GM12878 (cell line): ENCODE measurements around the gene ECHDC1. TPM values are rescaled to one million over a fixed set of nuclear protein-coding genes. Genes with fewer than 3 reads are reported as not detected.

Experiments
- ATAC-seq: fragments of 200-7000 bp; cut with Tn5 transposase; 3 replicates; pipeline ENCODE4 v1.9.1; 2020; ENCODE audit warnings: mild to moderate bottlenecking, moderate library complexity
- BruUV-seq: library from RNA; stranded (reverse); fragments of 400-500 nt; replicated peaks from 2 replicates; lab custom pipeline; 2021; lab: Mats Ljungman, UMichigan
- CTCF ChIA-PET: fragments of 300-600 bp; sonication (Branson Sonifier 250); formaldehyde crosslinking; extraction: SDS; loops from one replicate; lab custom pipeline; 2021; ENCODE audit warnings: inconsistent platforms; lab: Yijun Ruan, JAX
- POLR2A ChIA-PET: fragments of 350-600 bp; formaldehyde crosslinking; extraction: SDS; loops from one replicate; lab custom pipeline; 2021; ENCODE audit warnings: inconsistent platforms; lab: Charles Lee
- RAD21 ChIA-PET: fragments of 300-600 bp; sonication (Branson Sonifier 250); formaldehyde crosslinking; loops from one replicate; lab custom pipeline; 2023; ENCODE audit warnings: antibody characterized with exemption; ENCODE audit not compliant: unreplicated experiment; lab: Charles Lee
- SMC1A ChIA-PET: fragments of 300-600 bp; sonication (Branson Sonifier 250); formaldehyde crosslinking; loops from one replicate; lab custom pipeline; 2023; ENCODE audit not compliant: unreplicated experiment, uncharacterized antibody; lab: Charles Lee
- DNase-seq: peaks from one replicate; pipeline ENCODE4 v3.0.0-alpha.2; 2011; ENCODE audit warnings: low read depth, low spot score
- FAIRE-seq: peaks from 3 replicates; lab custom pipeline; 2011; peaks lifted over from hg19 to GRCh38; lab: Jason Lieb, UNC
- H2AFZ ChIP-seq: 2 replicates; pipeline ENCODE4 v1.6.0; 2011; ENCODE audit warnings: low read depth, low read length, control low read depth; ENCODE audit not compliant: control insufficient read depth
- H3K27ac ChIP-seq: 2 replicates; pipeline ENCODE4 v1.5.1; 2011; ENCODE audit warnings: control low read depth; ENCODE audit not compliant: control insufficient read depth, insufficient read depth
- H3K27me3 ChIP-seq, 2 experiments: replicated peaks in 1 of 2; 2 replicates each; pipeline versions ENCODE4 v1.6.0 to v1.6.1; 2011; ENCODE audit warnings: low read length in 1 of 2; ENCODE audit not compliant: control insufficient read depth in 2 of 2, insufficient read depth in 2 of 2
- H3K36me3 ChIP-seq, 2 experiments: 2 replicates each; pipeline ENCODE4 v1.5.1; 2011; ENCODE audit warnings: low read length in 1 of 2; ENCODE audit not compliant: control insufficient read depth in 2 of 2, insufficient read depth in 2 of 2
- H3K4me1 ChIP-seq: 2 replicates; pipeline ENCODE4 v1.6.1; 2011; ENCODE audit warnings: mild to moderate bottlenecking, low read length, moderate library complexity, mixed read lengths; ENCODE audit not compliant: control insufficient read depth, insufficient read depth
- H3K4me2 ChIP-seq: 2 replicates; pipeline ENCODE4 v1.6.0; 2011; ENCODE audit warnings: control low read depth; ENCODE audit not compliant: control insufficient read depth, insufficient read depth
- H3K4me3 ChIP-seq: fragments of 200-600 bp; sonication (generic); 2 replicates; pipeline ENCODE4 v1.5.1; 2016
- H3K79me2 ChIP-seq: 2 replicates; pipeline ENCODE4 v1.6.0; 2011; ENCODE audit warnings: low read length; ENCODE audit not compliant: control insufficient read depth, insufficient read depth
- H3K9ac ChIP-seq: 2 replicates; pipeline ENCODE4 v1.8.0; 2011; ENCODE audit warnings: low read length, control low read depth, mixed read lengths; ENCODE audit not compliant: control insufficient read depth, insufficient read depth
- H3K9me3 ChIP-seq: replicated peaks from 3 replicates; pipeline ENCODE4 v1.5.1; 2011; ENCODE audit warnings: mild to moderate bottlenecking, low read length; ENCODE audit not compliant: control insufficient read depth, insufficient read depth
- H4K20me1 ChIP-seq: 2 replicates; pipeline ENCODE4 v1.6.0; 2011; ENCODE audit not compliant: control insufficient read depth, insufficient read depth
- CBFB ChIP-seq: IDR thresholded peaks from 2 replicates; pipeline ENCODE4 v1.6.1; 2016; ENCODE audit warnings: antibody characterized with exemption, low read depth
- ESRRA ChIP-seq: IDR thresholded peaks from 2 replicates; pipeline ENCODE4 v1.6.1; 2012; ENCODE audit warnings: mild to moderate bottlenecking, low read length, improper control_type of control experiment
- MEF2A ChIP-seq: IDR thresholded peaks from 2 replicates; pipeline ENCODE4 v1.6.1; 2011; ENCODE audit warnings: low read depth, mild to moderate bottlenecking, low read length, moderate library complexity; ENCODE audit not compliant: insufficient read depth
- SIX5 ChIP-seq: IDR thresholded peaks from 2 replicates; pipeline ENCODE4 v1.6.1; 2011; ENCODE audit warnings: mild to moderate bottlenecking, low read depth, low read length, moderate library complexity; ENCODE audit not compliant: severe bottlenecking
- SUPT20H ChIP-seq: IDR thresholded peaks from 2 replicates; pipeline ENCODE4 v1.6.1; 2011; ENCODE audit warnings: low read depth, mild to moderate bottlenecking, low read length, moderate library complexity, borderline replicate concordance; ENCODE audit not compliant: control insufficient read depth
- ZZZ3 ChIP-seq: IDR thresholded peaks from 2 replicates; pipeline ENCODE4 v1.6.1; 2011; ENCODE audit warnings: low read depth; ENCODE audit not compliant: control insufficient read depth, insufficient read length
- WGBS: methylation state at CpG from one replicate; pipeline ENCODE4 v1.1.6; 2016; ENCODE audit warnings: low lambda C conversion rate; ENCODE audit not compliant: insufficient replicate concordance, insufficient coverage; ENCODE audit errors: missing lambda C conversion rate; 5-methylcytosine and 5-hydroxymethylcytosine counted together
- in situ Hi-C: fragments of 300-500 bp; cut with MboI; formaldehyde crosslinking; loops from 9 replicates; pipeline ENCODE4 v1.14.3; 2018; ENCODE audit warnings: mixed read lengths
- intact Hi-C: fragments of 100-400 bp; cut with micrococcal nuclease; formaldehyde crosslinking; loops from one replicate; pipeline ENCODE4 v1.14.2; 2022; ENCODE audit not compliant: unreplicated experiment
- polyA plus RNA-seq, 11 experiments: library from polyadenylated mRNA; depleted of rRNA in 4 of 11; unstranded in 6 of 11; stranded (reverse) in 5 of 11; fragments of >200 nt; fragmentation: Nextera tagmentation in 4 of 11; fragmentation: Illumina TruSeq in 1 of 11; extraction: Ambion mirVana in 4 of 11; extraction: Trizol in 1 of 11; gene quantifications; 1 replicate in 1 of 11; 2 replicates in 10 of 11; pipeline versions ENCODE4 v1.2.1 to v1.2.3, GENCODE V29; 2011 to 2016; ENCODE audit warnings: inconsistent platforms in 2 of 11, missing spikeins in 2 of 11, low read depth in 1 of 11
- total RNA-seq, 4 experiments: library from RNA; depleted of rRNA in 3 of 4; stranded (reverse); fragments of >200 nt in 3 of 4; fragmentation: Illumina TruSeq in 1 of 4; extraction: Trizol in 1 of 4; gene quantifications; 2 replicates each; pipeline versions ENCODE4 v1.2.1 to v1.2.3, GENCODE V29; 2013 to 2021
- TF ChIP-seq, protein P1 (sequence below): fragments of 450-650 bp; IDR thresholded peaks from 2 replicates; pipeline ENCODE4 v1.6.1; 2017; ENCODE audit warnings: low read depth, mild to moderate bottlenecking, moderate library complexity

The ECHDC1 gene
- total and polyA plus RNA-seq, 10 of the 15 experiments (the other 5 are each of a cell fraction or from before 2014, with no cell fraction given), result 46.2 to 111 (median 70.7) TPM

DNA sequence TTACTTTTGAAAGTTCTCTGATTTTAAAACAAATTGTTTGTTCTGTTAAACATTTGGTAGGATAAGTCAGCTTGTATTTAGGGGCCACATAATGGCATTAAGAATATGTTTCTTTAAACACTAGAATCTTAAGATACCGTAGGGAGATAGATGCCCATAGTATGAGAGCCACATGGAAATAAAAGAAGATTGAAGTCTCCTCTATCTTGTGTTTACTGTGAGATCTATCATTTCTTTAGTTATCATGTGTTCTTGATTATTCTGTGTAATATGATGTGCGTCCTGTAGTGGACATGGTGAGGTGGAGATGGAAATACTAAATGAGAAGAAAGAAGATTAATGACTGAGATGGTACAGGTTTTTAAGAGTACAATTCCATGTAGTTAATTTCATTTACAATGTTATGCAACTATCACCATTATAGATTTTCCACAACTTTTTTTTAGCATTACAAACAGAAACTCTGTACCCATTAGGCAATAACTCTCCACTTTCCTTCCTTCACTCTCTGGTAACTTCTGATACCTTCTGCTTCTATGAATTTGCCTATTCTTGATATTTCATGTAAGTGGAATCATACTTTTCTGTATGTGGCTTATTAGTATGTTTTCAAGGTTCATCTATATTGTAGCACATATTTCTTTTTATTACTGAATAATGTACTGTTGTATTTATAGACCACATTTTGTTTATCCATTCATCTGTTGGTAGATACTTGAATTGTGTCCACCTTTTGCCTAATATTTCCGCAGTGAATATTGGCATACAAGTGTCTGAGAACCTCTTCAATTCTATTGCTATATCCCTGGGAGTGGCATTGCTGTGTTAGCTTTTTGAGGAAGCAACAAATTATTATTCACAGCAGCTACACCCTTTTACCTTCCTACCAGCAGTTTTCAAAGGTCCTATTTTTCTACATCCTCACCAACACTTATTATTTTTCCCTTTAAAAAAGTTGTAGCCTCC lies 65.2 kb downstream of the ECHDC1 start (continued):
- no peak for TF ChIP-seq ESRRA

- no peak for ATAC-seq
- Histone ChIP-seq H3K27ac (no peak overlapping the region), H3K9ac (no peak overlapping the region), H3K4me1 (no peaks in the 10 kb centered on the region)
- FAIRE-seq, result no peak
- TF ChIP-seq, protein P1, sequence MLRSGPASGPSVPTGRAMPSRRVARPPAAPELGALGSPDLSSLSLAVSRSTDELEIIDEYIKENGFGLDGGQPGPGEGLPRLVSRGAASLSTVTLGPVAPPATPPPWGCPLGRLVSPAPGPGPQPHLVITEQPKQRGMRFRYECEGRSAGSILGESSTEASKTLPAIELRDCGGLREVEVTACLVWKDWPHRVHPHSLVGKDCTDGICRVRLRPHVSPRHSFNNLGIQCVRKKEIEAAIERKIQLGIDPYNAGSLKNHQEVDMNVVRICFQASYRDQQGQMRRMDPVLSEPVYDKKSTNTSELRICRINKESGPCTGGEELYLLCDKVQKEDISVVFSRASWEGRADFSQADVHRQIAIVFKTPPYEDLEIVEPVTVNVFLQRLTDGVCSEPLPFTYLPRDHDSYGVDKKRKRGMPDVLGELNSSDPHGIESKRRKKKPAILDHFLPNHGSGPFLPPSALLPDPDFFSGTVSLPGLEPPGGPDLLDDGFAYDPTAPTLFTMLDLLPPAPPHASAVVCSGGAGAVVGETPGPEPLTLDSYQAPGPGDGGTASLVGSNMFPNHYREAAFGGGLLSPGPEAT, result no peak
- no peak for TF ChIP-seq SIX5
- TF ChIP-seq MEF2A, result no peak
- TF ChIP-seq SUPT20H, result no peak
- TF ChIP-seq ZZZ3, result no peak
- TF ChIP-seq CBFB, result no peak
- TF ChIP-seq, all 136 proteins: peak for 0
- H3K79me2 ChIP-seq, result peaks cover 9% of the 10 kb centered on the region
- RAD21 ChIA-PET, result interaction anchor here (1.1 kb wide), 1 partner anchor 10 kb away, joined by 3 read pairs; the partner anchor contains the start of gene RNF146
- POLR2A ChIA-PET, result interaction anchor here (1.5 kb wide), 1 partner anchor 14 kb away, joined by 6 read pairs; no protein-coding TSS in a partner anchor
- SMC1A ChIA-PET, result interaction anchor here (1.3 to 2.0 kb wide), 3 partner anchors 10 to 14 kb away, joined by 3 to 16 read pairs (median 12); partner anchors contain the start of gene RNF146
- no peaks in the 10 kb centered on the region for H3K27me3 ChIP-seq
- no peaks in the 10 kb centered on the region for H3K9me3 ChIP-seq
- no peak overlapping the region for H3K4me2 ChIP-seq
- DNase-seq, result no peak
- in situ Hi-C loops (loop anchor here (25.0 kb wide), 1 partner anchor 1489 kb away; the partner anchor contains the start of gene NCOA7), intact Hi-C loops (no loop called here)
- no TSS peak for BruUV-seq
- no peak overlapping the region for H2AFZ ChIP-seq
- 100% methylated on average over 1 of the region's 1 CpG for WGBS
- H3K36me3 ChIP-seq, result no peaks in the 10 kb centered on the region; a peak in 1 of 4 replicates
- no peak overlapping the region for H3K4me3 ChIP-seq
- no peaks in the 10 kb centered on the region for H4K20me1 ChIP-seq
- CTCF ChIA-PET, result interaction anchor here (1.1 to 2.1 kb wide), 4 partner anchors 10 to 20 kb away, joined by 3 to 21 read pairs (median 8); partner anchors contain the start of gene RNF146
Measured at GRCh38 chr6:127276331-127276730, 67.1 kb downstream of the ECHDC1 start.
